IPS-20b (cell line): ENCODE data around the gene SEMA4B.

Experiments
- H3K27ac ChIP-seq: one replicate; pipeline ENCODE4 v1.5.1; 2013; ENCODE audit warnings: low read length
- H3K27me3 ChIP-seq: 2 replicates; pipeline ENCODE4 v1.6.1; 2013; ENCODE audit warnings: mild to moderate bottlenecking, low read length, inconsistent platforms; ENCODE audit not compliant: insufficient read depth
- H3K36me3 ChIP-seq: 2 replicates; pipeline ENCODE4 v1.6.1; 2013; ENCODE audit warnings: low read depth, mild to moderate bottlenecking, inconsistent platforms, low read length, moderate library complexity; ENCODE audit not compliant: insufficient read depth
- H3K4me1 ChIP-seq: 2 replicates; pipeline ENCODE4 v1.6.1; 2013; ENCODE audit warnings: mild to moderate bottlenecking, control low read depth, inconsistent platforms, low read length, moderate library complexity; ENCODE audit not compliant: insufficient read depth
- H3K4me3 ChIP-seq: 2 replicates; pipeline ENCODE4 v1.5.1; 2013; ENCODE audit warnings: mild to moderate bottlenecking, low read length, inconsistent platforms
- H3K9ac ChIP-seq: 2 replicates; pipeline ENCODE4 v1.6.1; 2013; ENCODE audit warnings: low read depth, mild to moderate bottlenecking, inconsistent platforms, low read length, moderate library complexity
- H3K9me3 ChIP-seq: 2 replicates; pipeline ENCODE4 v1.6.1; 2013; ENCODE audit warnings: mild to moderate bottlenecking, low read depth, low read length, inconsistent platforms; ENCODE audit not compliant: insufficient read depth

Gene SEMA4B

DNA sequence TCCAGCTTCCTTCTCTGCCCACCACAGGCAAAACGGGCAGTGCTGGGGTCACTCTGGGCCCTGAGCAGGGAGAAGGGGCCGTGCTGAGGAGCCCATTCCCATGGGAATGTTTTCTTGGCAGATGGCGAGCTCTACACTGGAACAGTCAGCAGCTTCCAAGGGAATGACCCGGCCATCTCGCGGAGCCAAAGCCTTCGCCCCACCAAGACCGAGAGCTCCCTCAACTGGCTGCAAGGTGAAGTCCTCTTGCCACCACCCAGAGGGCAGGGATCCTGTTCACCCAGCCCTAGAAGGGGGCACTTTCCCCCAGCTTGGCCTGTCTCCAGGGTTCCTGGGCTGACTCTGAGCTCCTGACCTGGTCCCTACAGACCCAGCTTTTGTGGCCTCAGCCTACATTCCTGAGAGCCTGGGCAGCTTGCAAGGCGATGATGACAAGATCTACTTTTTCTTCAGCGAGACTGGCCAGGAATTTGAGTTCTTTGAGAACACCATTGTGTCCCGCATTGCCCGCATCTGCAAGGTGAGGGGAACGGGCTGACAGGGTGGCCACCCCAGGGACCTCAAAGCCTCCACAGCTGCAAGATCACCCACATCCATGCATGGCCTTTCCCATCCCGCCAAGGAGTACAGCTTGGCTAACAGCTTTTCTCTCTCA lies 20.2 kb downstream of the SEMA4B start:
- H3K4me1 ChIP-seq: no peaks in the 10 kb centered on the region
- H3K36me3 ChIP-seq: peaks cover 50% of the 10 kb centered on the region
- no peak overlapping the region for H3K4me3 ChIP-seq
- no peaks in the 10 kb centered on the region for H3K27me3 ChIP-seq
- H3K9ac ChIP-seq: no peak overlapping the region; the same call in 1 of the 2 replicates
- H3K27ac ChIP-seq: no peak overlapping the region
- H3K9me3 ChIP-seq: no peaks in the 10 kb centered on the region

DNA sequence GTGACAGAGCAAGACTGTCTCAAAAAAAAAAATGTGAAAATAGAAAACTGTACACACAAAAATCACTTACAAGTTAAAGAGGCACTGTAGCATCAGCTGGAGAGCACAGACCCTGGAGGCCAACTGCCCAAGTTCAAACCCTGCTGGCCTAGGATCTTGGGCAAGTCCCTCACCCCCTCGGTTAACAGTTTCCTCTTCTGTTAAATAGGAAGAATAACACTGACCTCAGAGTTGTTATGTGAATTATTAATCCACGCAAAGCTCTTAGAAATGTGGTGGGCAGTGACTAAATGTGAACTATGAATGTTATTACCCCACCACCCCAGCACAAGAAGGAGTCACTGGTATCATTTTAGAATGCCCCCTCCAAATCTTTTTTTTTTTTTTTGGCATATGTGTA lies 21.4 kb downstream of the SEMA4B start:
- no peaks in the 10 kb centered on the region for H3K27me3 ChIP-seq
- no peak overlapping the region for H3K27ac ChIP-seq
- H3K9ac ChIP-seq: no peak overlapping the region
- H3K36me3 ChIP-seq: peaks cover 54% of the 10 kb centered on the region
- H3K4me3 ChIP-seq: no peak overlapping the region
- H3K9me3 ChIP-seq: no peaks in the 10 kb centered on the region
- no peaks in the 10 kb centered on the region for H3K4me1 ChIP-seq

- H3K4me1 ChIP-seq: no peaks in the 10 kb centered on the region
- no peak overlapping the region for H3K9ac ChIP-seq
- H3K9me3 ChIP-seq: no peaks in the 10 kb centered on the region
- no peaks in the 10 kb centered on the region for H3K27me3 ChIP-seq
- H3K27ac ChIP-seq: no peak overlapping the region
- H3K4me3 ChIP-seq: no peak overlapping the region
- peaks cover 57% of the 10 kb centered on the region for H3K36me3 ChIP-seq
Measured at GRCh38 chr15:90223441-90224165, 22.5 kb downstream of the SEMA4B start.

DNA sequence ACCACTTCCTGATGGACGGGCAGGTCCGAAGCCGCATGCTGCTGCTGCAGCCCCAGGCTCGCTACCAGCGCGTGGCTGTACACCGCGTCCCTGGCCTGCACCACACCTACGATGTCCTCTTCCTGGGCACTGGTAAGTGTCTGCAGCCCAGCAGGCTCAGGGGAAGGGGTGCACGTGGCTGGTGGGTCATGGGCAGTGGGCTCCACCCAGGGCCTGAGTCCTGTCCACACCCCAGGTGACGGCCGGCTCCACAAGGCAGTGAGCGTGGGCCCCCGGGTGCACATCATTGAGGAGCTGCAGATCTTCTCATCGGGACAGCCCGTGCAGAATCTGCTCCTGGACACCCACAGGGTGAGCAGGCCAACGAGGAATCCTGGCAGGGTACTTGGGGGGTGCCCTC lies 23.9 kb downstream of the SEMA4B start:
- H3K9me3 ChIP-seq: no peaks in the 10 kb centered on the region
- no peaks in the 10 kb centered on the region for H3K27me3 ChIP-seq
- H3K4me3 ChIP-seq: no peak overlapping the region
- no peaks in the 10 kb centered on the region for H3K4me1 ChIP-seq
- H3K9ac ChIP-seq: no peak overlapping the region
- peaks cover 71% of the 10 kb centered on the region for H3K36me3 ChIP-seq
- H3K27ac ChIP-seq: no peak overlapping the region

GRCh38 chr15:90225504-90226234 lies 24.5 kb downstream of the SEMA4B start:
- H3K9ac ChIP-seq: no peak overlapping the region
- H3K9me3 ChIP-seq: no peaks in the 10 kb centered on the region
- H3K36me3 ChIP-seq: peaks cover 77% of the 10 kb centered on the region
- H3K27me3 ChIP-seq: no peaks in the 10 kb centered on the region
- no peaks in the 10 kb centered on the region for H3K4me1 ChIP-seq
- no peak overlapping the region for H3K27ac ChIP-seq
- no peak overlapping the region for H3K4me3 ChIP-seq

DNA sequence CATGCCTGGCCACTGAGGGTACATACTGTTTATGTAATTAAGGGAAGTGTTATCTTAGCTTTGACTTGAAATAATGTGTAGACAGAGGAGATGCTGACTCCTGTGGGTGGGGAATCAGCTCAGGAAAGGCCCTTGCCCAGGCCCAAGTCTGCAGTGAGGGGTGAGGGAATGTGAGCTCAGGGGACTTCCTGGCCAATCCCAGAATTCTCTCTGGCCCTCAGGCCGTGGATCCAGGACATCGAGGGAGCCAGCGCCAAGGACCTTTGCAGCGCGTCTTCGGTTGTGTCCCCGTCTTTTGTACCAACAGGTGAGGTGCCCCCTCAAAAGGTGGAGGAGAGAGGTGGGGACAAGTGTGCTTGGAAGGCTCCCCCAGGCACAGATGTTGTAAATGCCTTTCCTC lies 26.2 kb downstream of the SEMA4B start:
- peaks cover 78% of the 10 kb centered on the region for H3K36me3 ChIP-seq
- H3K9me3 ChIP-seq: no peaks in the 10 kb centered on the region
- no peak overlapping the region for H3K9ac ChIP-seq
- H3K4me3 ChIP-seq: no peak overlapping the region
- no peaks in the 10 kb centered on the region for H3K4me1 ChIP-seq
- H3K27ac ChIP-seq: no peak overlapping the region
- no peaks in the 10 kb centered on the region for H3K27me3 ChIP-seq

DNA sequence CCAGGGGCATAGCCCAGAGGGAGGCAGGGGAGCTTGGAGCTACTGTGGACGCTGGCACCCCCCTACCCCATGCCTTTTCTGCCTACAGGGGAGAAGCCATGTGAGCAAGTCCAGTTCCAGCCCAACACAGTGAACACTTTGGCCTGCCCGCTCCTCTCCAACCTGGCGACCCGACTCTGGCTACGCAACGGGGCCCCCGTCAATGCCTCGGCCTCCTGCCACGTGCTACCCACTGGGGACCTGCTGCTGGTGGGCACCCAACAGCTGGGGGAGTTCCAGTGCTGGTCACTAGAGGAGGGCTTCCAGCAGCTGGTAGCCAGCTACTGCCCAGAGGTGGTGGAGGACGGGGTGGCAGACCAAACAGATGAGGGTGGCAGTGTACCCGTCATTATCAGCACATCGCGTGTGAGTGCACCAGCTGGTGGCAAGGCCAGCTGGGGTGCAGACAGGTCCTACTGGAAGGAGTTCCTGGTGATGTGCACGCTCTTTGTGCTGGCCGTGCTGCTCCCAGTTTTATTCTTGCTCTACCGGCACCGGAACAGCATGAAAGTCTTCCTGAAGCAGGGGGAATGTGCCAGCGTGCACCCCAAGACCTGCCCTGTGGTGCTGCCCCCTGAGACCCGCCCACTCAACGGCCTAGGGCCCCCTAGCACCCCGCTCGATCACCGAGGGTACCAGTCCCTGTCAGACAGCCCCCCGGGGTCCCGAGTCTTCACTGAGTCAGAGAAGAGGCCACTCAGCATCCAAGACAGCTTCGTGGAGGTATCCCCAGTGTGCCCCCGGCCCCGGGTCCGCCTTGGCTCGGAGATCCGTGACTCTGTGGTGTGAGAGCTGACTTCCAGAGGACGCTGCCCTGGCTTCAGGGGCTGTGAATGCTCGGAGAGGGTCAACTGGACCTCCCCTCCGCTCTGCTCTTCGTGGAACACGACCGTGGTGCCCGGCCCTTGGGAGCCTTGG lies 27.0 kb downstream of the SEMA4B start:
- no peaks in the 10 kb centered on the region for H3K4me1 ChIP-seq
- H3K36me3 ChIP-seq: peaks cover 75% of the 10 kb centered on the region
- no peaks in the 10 kb centered on the region for H3K27me3 ChIP-seq
- no peak overlapping the region for H3K9ac ChIP-seq
- H3K4me3 ChIP-seq: no peak overlapping the region
- H3K27ac ChIP-seq: no peak overlapping the region
- no peaks in the 10 kb centered on the region for H3K9me3 ChIP-seq

DNA sequence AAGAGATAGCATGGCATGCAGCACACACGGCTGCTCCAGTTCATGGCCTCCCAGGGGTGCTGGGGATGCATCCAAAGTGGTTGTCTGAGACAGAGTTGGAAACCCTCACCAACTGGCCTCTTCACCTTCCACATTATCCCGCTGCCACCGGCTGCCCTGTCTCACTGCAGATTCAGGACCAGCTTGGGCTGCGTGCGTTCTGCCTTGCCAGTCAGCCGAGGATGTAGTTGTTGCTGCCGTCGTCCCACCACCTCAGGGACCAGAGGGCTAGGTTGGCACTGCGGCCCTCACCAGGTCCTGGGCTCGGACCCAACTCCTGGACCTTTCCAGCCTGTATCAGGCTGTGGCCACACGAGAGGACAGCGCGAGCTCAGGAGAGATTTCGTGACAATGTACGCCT lies 27.8 kb downstream of the SEMA4B start:
- H3K4me3 ChIP-seq: no peak overlapping the region
- H3K27me3 ChIP-seq: no peaks in the 10 kb centered on the region
- no peak overlapping the region for H3K27ac ChIP-seq
- H3K4me1 ChIP-seq: no peaks in the 10 kb centered on the region
- H3K9me3 ChIP-seq: no peaks in the 10 kb centered on the region
- peaks cover 70% of the 10 kb centered on the region for H3K36me3 ChIP-seq
- no peak overlapping the region for H3K9ac ChIP-seq

GRCh38 chr15:90230071-90230494 lies 29.0 kb downstream of the SEMA4B start:
- no peaks in the 10 kb centered on the region; the same call in 1 of the 2 replicates for H3K4me1 ChIP-seq
- H3K27ac ChIP-seq: no peak overlapping the region
- H3K36me3 ChIP-seq: peaks cover 59% of the 10 kb centered on the region
- no peak overlapping the region for H3K9ac ChIP-seq
- H3K4me3 ChIP-seq: no peak overlapping the region
- no peaks in the 10 kb centered on the region for H3K9me3 ChIP-seq
- H3K27me3 ChIP-seq: no peaks in the 10 kb centered on the region

- no peaks in the 10 kb centered on the region for H3K9me3 ChIP-seq
- no peak overlapping the region for H3K9ac ChIP-seq
- H3K4me3 ChIP-seq: no peak overlapping the region
- H3K27ac ChIP-seq: no peak overlapping the region
- no peaks in the 10 kb centered on the region for H3K27me3 ChIP-seq
- H3K36me3 ChIP-seq: peaks cover 53% of the 10 kb centered on the region
- no peaks in the 10 kb centered on the region; the same call in 1 of the 2 replicates for H3K4me1 ChIP-seq
Measured at GRCh38 chr15:90230610-90231009, 29.5 kb downstream of the SEMA4B start.
